Activated naive CD4-positive, alpha-beta T cell treated with anti-CD3 and anti-CD28 coated beads, Interleukin-2, amount 50 U/mL, for 24 hours (primary cell): ENCODE results near the gene CERS6.

Experiments used
- H3K27ac Mint-ChIP-seq: one replicate; pipeline ENCODE4 v1.8.0; 2021; ENCODE audit warnings: mild to moderate bottlenecking, mixed read lengths
- H3K27me3 Mint-ChIP-seq: one replicate; pipeline ENCODE4 v1.8.0; 2021; ENCODE audit warnings: mixed read lengths
- H3K36me3 Mint-ChIP-seq: one replicate; pipeline ENCODE4 v1.8.0; 2021; ENCODE audit warnings: mixed read lengths
- H3K4me1 Mint-ChIP-seq: one replicate; pipeline ENCODE4 v1.8.0; 2021; ENCODE audit warnings: mixed read lengths
- H3K4me3 Mint-ChIP-seq: one replicate; pipeline ENCODE4 v1.8.0; 2021; ENCODE audit warnings: mild to moderate bottlenecking, mixed read lengths
- H3K9me3 Mint-ChIP-seq: one replicate; pipeline ENCODE4 v1.8.0; 2021; ENCODE audit warnings: mixed read lengths

Gene CERS6

GRCh38 chr2:168669151-168669550 is 213.1 kb downstream of the CERS6 start:
- peaks cover 49% of the 10 kb centered on the region for H3K4me1 Mint-ChIP-seq
- no peaks in the 10 kb centered on the region for H3K27me3 Mint-ChIP-seq
- no peaks in the 10 kb centered on the region for H3K9me3 Mint-ChIP-seq
- no peak overlapping the region for H3K4me3 Mint-ChIP-seq
- H3K27ac Mint-ChIP-seq: no peak overlapping the region
- H3K36me3 Mint-ChIP-seq: peaks cover 18% of the 10 kb centered on the region

GRCh38 chr2:168670478-168670877 is 214.4 kb downstream of the CERS6 start:
- Mint-ChIP-seq H3K4me1 (peaks cover 39% of the 10 kb centered on the region), H3K36me3 (peaks cover 14% of the 10 kb centered on the region), H3K4me3 (no peak overlapping the region), H3K27ac (no peak overlapping the region), H3K27me3 (no peaks in the 10 kb centered on the region), H3K9me3 (no peaks in the 10 kb centered on the region)

- Mint-ChIP-seq H3K4me1 (peaks cover 28% of the 10 kb centered on the region), H3K9me3 (no peaks in the 10 kb centered on the region), H3K27ac (no peak overlapping the region), H3K27me3 (no peaks in the 10 kb centered on the region), H3K36me3 (peaks cover 10% of the 10 kb centered on the region), H3K4me3 (no peak overlapping the region)
Measured at GRCh38 chr2:168671932-168672331, 215.9 kb downstream of the CERS6 start.

GRCh38 chr2:168673265-168674189 is 217.5 kb downstream of the CERS6 start:
- no peaks in the 10 kb centered on the region for H3K9me3 Mint-ChIP-seq

GRCh38 chr2:168678153-168678853 is 222.2 kb downstream of the CERS6 start:
- Mint-ChIP-seq H3K4me1 (peaks cover 8% of the 10 kb centered on the region), H3K9me3 (no peaks in the 10 kb centered on the region), H3K27me3 (no peaks in the 10 kb centered on the region), H3K36me3 (peaks cover 9% of the 10 kb centered on the region), H3K4me3 (no peak overlapping the region), H3K27ac (no peak overlapping the region)

More at GRCh38 chr2:168673265-168674189, 217.5 kb downstream of the CERS6 start:
- Mint-ChIP-seq H3K27ac (no peak overlapping the region), H3K27me3 (no peaks in the 10 kb centered on the region), H3K4me3 (no peak overlapping the region), H3K4me1 (peaks cover 17% of the 10 kb centered on the region), H3K36me3 (peaks cover 8% of the 10 kb centered on the region)

GRCh38 chr2:168679081-168679480 is 223.0 kb downstream of the CERS6 start:
- Mint-ChIP-seq H3K36me3 (peaks cover 7% of the 10 kb centered on the region), H3K4me1 (peaks cover 9% of the 10 kb centered on the region), H3K27ac (no peak overlapping the region), H3K4me3 (no peak overlapping the region), H3K27me3 (no peaks in the 10 kb centered on the region), H3K9me3 (no peaks in the 10 kb centered on the region)

- no peak overlapping the region for H3K4me3 Mint-ChIP-seq
- H3K36me3 Mint-ChIP-seq: peaks cover 7% of the 10 kb centered on the region
- H3K27me3 Mint-ChIP-seq: no peaks in the 10 kb centered on the region
- peaks cover 9% of the 10 kb centered on the region for H3K4me1 Mint-ChIP-seq
- H3K9me3 Mint-ChIP-seq: no peaks in the 10 kb centered on the region
- H3K27ac Mint-ChIP-seq: no peak overlapping the region
Measured at GRCh38 chr2:168679741-168680310, 223.8 kb downstream of the CERS6 start.

- no peak overlapping the region for H3K4me3 Mint-ChIP-seq
- peaks cover 14% of the 10 kb centered on the region for H3K4me1 Mint-ChIP-seq
- H3K9me3 Mint-ChIP-seq: no peaks in the 10 kb centered on the region
- H3K36me3 Mint-ChIP-seq: peaks cover 5% of the 10 kb centered on the region
- no peak overlapping the region for H3K27ac Mint-ChIP-seq
- no peaks in the 10 kb centered on the region for H3K27me3 Mint-ChIP-seq
Measured at GRCh38 chr2:168683996-168684395, 227.9 kb downstream of the CERS6 start.

- H3K27ac Mint-ChIP-seq: no peak overlapping the region
- H3K4me1 Mint-ChIP-seq: peaks cover 17% of the 10 kb centered on the region
- no peak overlapping the region for H3K4me3 Mint-ChIP-seq
- no peaks in the 10 kb centered on the region for H3K27me3 Mint-ChIP-seq
- peaks cover under 1% of the 10 kb centered on the region for H3K36me3 Mint-ChIP-seq
- no peaks in the 10 kb centered on the region for H3K9me3 Mint-ChIP-seq
Measured at GRCh38 chr2:168684921-168685599, 229.0 kb downstream of the CERS6 start.

- Mint-ChIP-seq H3K4me1 (peaks cover 17% of the 10 kb centered on the region), H3K4me3 (no peak overlapping the region), H3K27me3 (no peaks in the 10 kb centered on the region), H3K27ac (no peak overlapping the region), H3K9me3 (no peaks in the 10 kb centered on the region), H3K36me3 (no peaks in the 10 kb centered on the region)
Measured at GRCh38 chr2:168685600-168686451, 229.8 kb downstream of the CERS6 start.

GRCh38 chr2:168686452-168687191 is 230.6 kb downstream of the CERS6 start:
- Mint-ChIP-seq H3K27ac (no peak overlapping the region), H3K36me3 (peaks cover 1% of the 10 kb centered on the region), H3K27me3 (no peaks in the 10 kb centered on the region), H3K4me1 (peaks cover 17% of the 10 kb centered on the region), H3K4me3 (no peak overlapping the region), H3K9me3 (no peaks in the 10 kb centered on the region)

GRCh38 chr2:168687314-168687713 is 231.2 kb downstream of the CERS6 start:
- H3K27ac Mint-ChIP-seq: no peak overlapping the region
- H3K4me1 Mint-ChIP-seq: peaks cover 17% of the 10 kb centered on the region
- H3K36me3 Mint-ChIP-seq: peaks cover 5% of the 10 kb centered on the region
- no peaks in the 10 kb centered on the region for H3K9me3 Mint-ChIP-seq
- no peaks in the 10 kb centered on the region for H3K27me3 Mint-ChIP-seq
- no peak overlapping the region for H3K4me3 Mint-ChIP-seq

- Mint-ChIP-seq H3K27me3 (no peaks in the 10 kb centered on the region), H3K27ac (no peak overlapping the region), H3K4me3 (no peak overlapping the region), H3K9me3 (no peaks in the 10 kb centered on the region), H3K4me1 (peaks cover 12% of the 10 kb centered on the region), H3K36me3 (peaks cover 8% of the 10 kb centered on the region)
Measured at GRCh38 chr2:168690381-168690885, 234.4 kb downstream of the CERS6 start.

GRCh38 chr2:168691221-168691620 is 235.1 kb downstream of the CERS6 start:
- H3K27me3 Mint-ChIP-seq: no peaks in the 10 kb centered on the region
- H3K4me1 Mint-ChIP-seq: peaks cover 9% of the 10 kb centered on the region
- peaks cover 12% of the 10 kb centered on the region for H3K36me3 Mint-ChIP-seq
- no peaks in the 10 kb centered on the region for H3K9me3 Mint-ChIP-seq
- no peak overlapping the region for H3K27ac Mint-ChIP-seq
- no peak overlapping the region for H3K4me3 Mint-ChIP-seq
